ENCODE results near the gene CACNA1C.
"Not testable (repeated sequence)": the region's sequence is repeated elsewhere in the genome, so short reads cannot be mapped to it uniquely, and the experiment has no call there.

CACNA1C gene

GRCh38 chr12:2110127-2110526 is 57.3 kb downstream of the CACNA1C start:
- no peak for DNase-seq (ENCODE audit: low read depth in 1 of 2, low spot score in 1 of 2)

- DNase-seq (ENCODE audit: low read depth in 1 of 2, low spot score in 1 of 2): no peak
Measured at GRCh38 chr12:2110849-2111566, 58.2 kb downstream of the CACNA1C start.

GRCh38 chr12:2111826-2112225 is 59.0 kb downstream of the CACNA1C start:
- no peak for DNase-seq (ENCODE audit: low read depth in 1 of 2, low spot score in 1 of 2)

- no peak for DNase-seq (ENCODE audit: low read depth in 1 of 2, low spot score in 1 of 2)
Measured at GRCh38 chr12:2112401-2112800, 59.6 kb downstream of the CACNA1C start.

- DNase-seq (ENCODE audit: low read depth in 1 of 2, low spot score in 1 of 2): no peak
Measured at GRCh38 chr12:2113119-2113912, 60.5 kb downstream of the CACNA1C start.

- DNase-seq (ENCODE audit: low read depth in 1 of 2, low spot score in 1 of 2): no peak
Measured at GRCh38 chr12:2114071-2114470, 61.3 kb downstream of the CACNA1C start.

GRCh38 chr12:2115101-2115845 is 62.5 kb downstream of the CACNA1C start:
- DNase-seq (ENCODE audit: low read depth in 1 of 2, low spot score in 1 of 2): no peak

DNA sequence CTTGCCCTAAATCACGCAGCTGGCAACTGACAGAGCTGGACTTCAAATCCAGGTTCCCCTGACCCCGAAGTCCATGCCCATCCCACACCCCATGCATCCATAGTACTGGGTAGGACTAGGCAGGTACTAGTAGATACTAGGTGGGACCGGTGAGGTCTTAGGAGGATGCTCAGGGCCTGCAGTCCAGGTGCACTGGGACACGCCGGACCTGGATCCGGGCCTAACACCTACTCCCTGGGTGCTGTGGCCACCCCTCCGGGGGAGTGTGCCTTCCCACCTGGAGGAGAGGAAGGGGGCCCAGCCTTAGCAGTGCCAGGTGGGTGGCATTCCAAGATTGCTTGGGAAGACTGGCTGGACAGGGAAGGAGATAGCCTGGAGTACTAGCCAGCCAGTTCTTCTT is 64.8 kb downstream of the CACNA1C start:
- no peak for DNase-seq (ENCODE audit: low read depth in 1 of 2, low spot score in 1 of 2)

- no peak for DNase-seq (ENCODE audit: low read depth in 1 of 2, low spot score in 1 of 2)
Measured at GRCh38 chr12:2118061-2118460, 65.3 kb downstream of the CACNA1C start.

GRCh38 chr12:2118481-2119255 is 65.9 kb downstream of the CACNA1C start:
- DNase-seq (ENCODE audit: low read depth in 1 of 2, low spot score in 1 of 2): no peak

- DNase-seq (ENCODE audit: low read depth in 1 of 2, low spot score in 1 of 2): no peak
Measured at GRCh38 chr12:2119266-2119665, 66.5 kb downstream of the CACNA1C start.

DNA sequence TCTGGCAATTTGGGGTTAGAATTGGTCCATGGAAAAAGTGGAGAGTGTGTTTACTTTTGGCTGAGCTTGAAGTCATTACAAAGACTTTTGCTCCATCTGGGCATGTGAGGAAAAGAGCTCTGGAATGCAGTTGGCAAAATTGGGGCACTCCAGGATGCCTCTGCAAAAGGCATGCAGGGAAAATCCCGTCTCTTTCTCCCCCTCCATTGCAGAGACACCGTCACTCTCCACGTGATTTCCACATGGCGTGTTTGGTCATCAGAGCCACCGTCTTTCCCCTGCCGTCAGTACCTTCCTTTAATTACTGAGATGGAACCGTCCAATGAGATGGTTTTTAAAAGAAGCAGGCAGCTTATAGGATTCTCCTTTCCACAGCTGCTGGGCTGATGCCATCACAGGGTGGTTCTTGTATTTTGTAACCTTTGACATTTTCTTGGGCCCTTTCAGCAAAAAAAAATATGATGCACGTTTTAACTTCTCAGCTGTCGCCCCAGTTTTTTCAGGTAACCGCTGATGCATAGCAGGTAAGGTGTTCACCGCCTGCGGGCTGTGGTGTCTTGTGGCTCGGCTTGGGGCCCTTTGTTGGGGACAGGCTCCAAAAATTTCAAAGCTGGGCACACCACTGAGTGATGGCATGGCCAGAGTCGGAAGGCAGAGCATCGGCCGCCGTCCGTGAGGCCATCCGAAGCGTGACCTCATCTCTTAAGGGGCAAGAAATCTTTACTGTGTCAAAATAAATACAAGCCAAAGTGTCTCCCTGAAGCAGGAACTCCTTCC is 68.4 kb downstream of the CACNA1C start:
- DNase-seq (ENCODE audit: low read depth in 1 of 2, low spot score in 1 of 2): no peak

DNA sequence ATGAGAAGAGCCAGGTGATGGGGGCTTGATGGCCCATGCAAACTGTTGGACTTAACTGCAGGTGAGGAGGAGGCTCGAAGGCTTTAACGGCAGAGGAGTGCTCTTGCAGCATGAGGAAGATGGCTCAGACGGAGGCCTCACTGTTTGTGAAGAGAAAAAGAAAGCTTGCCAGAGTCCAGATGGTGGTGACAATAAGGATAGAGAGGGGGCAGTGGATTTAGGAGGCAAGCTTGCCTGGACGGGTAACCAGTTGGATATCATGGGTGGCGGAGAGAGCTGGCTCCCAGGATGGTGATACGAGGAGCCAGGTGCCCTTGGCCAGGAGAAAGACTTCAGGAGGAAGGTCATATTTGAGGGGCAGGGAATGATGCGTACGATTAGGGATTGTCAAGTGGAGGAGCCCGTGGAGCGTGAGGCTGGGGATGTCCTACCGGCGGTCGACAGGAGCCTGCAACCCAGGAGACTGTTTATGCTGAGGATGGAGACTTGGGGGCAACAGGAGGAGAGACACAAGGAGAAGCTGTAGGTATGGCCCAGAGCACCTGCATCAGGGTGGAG is 71.8 kb downstream of the CACNA1C start:
- DNase-seq (ENCODE audit: low read depth in 1 of 2, low spot score in 1 of 2): no peak

- no peak for DNase-seq (ENCODE audit: low read depth in 1 of 2, low spot score in 1 of 2)
Measured at GRCh38 chr12:2125651-2126522, 73.1 kb downstream of the CACNA1C start.

- DNase-seq (ENCODE audit: low read depth in 1 of 2, low spot score in 1 of 2): no peak
Measured at GRCh38 chr12:2126676-2127406, 74.1 kb downstream of the CACNA1C start.

- DNase-seq (ENCODE audit: low read depth in 1 of 2, low spot score in 1 of 2): no peak
Measured at GRCh38 chr12:2129076-2129475, 76.3 kb downstream of the CACNA1C start.

GRCh38 chr12:2135661-2136418 is 83.1 kb downstream of the CACNA1C start:
- not testable (repeated sequence) for DNase-seq (ENCODE audit: low read depth in 1 of 2, low spot score in 1 of 2)

DNA sequence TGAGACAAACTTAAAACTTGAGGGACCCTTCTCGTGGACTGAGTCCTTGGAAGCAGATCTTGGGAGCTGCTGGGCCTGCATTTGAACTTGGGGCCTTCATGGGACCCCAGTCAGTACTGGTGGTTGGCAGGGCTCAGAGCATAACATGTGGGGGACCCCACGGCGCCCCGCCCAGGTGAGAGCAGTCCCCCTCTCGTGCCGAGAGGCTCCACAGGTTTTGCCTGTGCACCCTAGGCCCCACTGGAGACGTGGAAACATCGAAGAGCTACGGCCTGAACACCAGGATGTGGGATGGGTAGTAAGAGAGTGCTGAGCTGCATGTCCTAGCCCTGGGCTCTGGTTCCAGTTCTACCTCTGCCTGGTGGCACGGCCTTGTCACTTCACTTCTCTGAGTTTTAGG is 84.1 kb downstream of the CACNA1C start:
- DNase-seq (ENCODE audit: low read depth in 1 of 2, low spot score in 1 of 2): no peak

Measured in activated CD4-positive, alpha-beta T cell treated with anti-CD3 and anti-CD28 coated beads, Interleukin-2, amount 50 U/mL, for 24 hours (primary cell).